ENCODE measurements around the gene RTP5. TPM values are rescaled to one million over a fixed set of nuclear protein-coding genes. Genes with fewer than 3 reads are reported as not detected.
A peak's percentile ranks its signal among the peaks of the same experiment; 100 is the strongest.
"Not testable (repeated sequence)": the region's sequence is repeated elsewhere in the genome, so short reads cannot be mapped to it uniquely, and the experiment has no call there.

Gene RTP5
- total RNA-seq, 2 donors from 2014 or later: not detected

DNA sequence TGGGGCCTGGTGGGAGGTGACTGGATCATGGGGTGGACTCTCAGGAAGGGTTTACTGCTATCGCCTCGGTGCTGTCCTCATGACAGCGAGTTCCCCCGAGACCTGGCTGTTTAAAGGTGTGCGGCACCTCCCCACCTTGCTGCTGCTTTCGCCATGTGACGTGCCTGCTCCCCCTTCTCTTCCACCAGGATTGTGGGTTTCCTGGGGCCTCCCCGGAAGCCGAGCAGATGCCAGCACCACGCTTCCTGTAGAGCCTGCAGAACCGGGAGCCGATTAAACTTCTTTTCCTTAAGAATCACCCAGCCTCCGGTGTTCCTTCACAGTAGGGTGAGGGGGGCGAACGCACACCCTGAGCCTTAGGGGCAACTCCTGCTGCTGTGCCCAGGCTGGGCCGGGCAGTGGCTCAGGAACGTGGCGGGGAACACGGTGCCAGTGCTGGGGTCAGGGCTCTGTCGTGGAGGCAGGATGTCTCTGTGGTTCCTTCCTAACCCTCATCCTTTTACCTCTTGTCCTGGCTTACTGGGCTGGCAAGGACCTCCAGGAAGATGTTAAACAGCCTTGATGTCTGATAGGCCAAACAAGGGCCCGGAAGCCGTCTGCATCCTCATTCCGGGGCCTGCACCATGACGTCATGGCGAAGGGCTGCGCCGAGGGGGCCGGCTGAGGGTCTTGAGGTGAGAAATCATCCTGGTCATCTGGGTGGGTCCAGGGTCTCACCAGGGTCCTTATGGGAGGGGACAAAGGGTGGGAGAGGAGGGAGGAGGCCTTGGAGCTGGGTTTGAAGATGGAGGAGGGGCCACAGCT, 47.9 kb upstream of the RTP5 start:
- Mint-ChIP-seq H3K4me3 (no peak overlapping the region), H3K27ac (no peak overlapping the region), H3K9me3 (peaks cover 24% of the 10 kb centered on the region), H3K36me3 (ENCODE audit: low read depth) (no peaks in the 10 kb centered on the region), H3K27me3 (ENCODE audit: insufficient read depth) (peaks cover 11% of the 10 kb centered on the region), H3K4me1 (peaks cover 3% of the 10 kb centered on the region)
- Histone ChIP-seq H3K4me3 (ENCODE audit: low read length) (no peak overlapping the region), H3K9ac (ENCODE audit: extremely low read depth, low read length, poor library complexity, severe bottlenecking) (no peak overlapping the region), H3K36me3 (ENCODE audit: control insufficient read depth, insufficient read depth, low read length) (no peaks in the 10 kb centered on the region), H3K27ac (ENCODE audit: low read depth, low read length) (no peak overlapping the region), H3K4me1 (ENCODE audit: control insufficient read depth, insufficient read depth, low read length) (no peaks in the 10 kb centered on the region), H3K9me3 (ENCODE audit: control insufficient read depth, low read length) (peaks cover 10% of the 10 kb centered on the region), H3K27me3 (ENCODE audit: control insufficient read depth, insufficient read depth, low read length, poor library complexity, severe bottlenecking) (peaks cover 10% of the 10 kb centered on the region)
- WGBS, 2 experiments (ENCODE audit: insufficient coverage in 1 of 2, insufficient read length in 1 of 2): 92 to 95% methylated on average over 13 to 28 of the region's 28 CpGs
- TF ChIP-seq, protein P1, sequence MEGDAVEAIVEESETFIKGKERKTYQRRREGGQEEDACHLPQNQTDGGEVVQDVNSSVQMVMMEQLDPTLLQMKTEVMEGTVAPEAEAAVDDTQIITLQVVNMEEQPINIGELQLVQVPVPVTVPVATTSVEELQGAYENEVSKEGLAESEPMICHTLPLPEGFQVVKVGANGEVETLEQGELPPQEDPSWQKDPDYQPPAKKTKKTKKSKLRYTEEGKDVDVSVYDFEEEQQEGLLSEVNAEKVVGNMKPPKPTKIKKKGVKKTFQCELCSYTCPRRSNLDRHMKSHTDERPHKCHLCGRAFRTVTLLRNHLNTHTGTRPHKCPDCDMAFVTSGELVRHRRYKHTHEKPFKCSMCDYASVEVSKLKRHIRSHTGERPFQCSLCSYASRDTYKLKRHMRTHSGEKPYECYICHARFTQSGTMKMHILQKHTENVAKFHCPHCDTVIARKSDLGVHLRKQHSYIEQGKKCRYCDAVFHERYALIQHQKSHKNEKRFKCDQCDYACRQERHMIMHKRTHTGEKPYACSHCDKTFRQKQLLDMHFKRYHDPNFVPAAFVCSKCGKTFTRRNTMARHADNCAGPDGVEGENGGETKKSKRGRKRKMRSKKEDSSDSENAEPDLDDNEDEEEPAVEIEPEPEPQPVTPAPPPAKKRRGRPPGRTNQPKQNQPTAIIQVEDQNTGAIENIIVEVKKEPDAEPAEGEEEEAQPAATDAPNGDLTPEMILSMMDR (conservative IDR thresholded peaks at IDR 0.05): no peak
- no peak for DNase-seq

DNA sequence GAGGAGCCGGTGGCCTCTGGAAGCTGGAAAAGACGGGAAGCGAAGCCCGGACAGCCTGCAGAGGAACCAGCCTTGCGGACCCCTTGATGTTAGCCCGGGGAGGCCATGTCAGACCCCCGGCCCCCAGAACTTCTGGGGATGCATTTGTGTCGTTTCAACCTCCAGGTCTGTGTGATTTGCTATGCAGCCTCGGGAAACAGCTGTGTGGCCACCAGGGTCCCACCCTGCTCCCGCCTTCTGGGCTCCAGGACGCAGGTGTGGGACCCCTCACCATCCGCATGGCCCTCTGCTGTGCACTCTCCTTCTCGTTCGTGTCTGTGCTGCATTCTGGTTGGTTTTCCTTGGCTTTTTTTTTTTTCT, 47.3 kb upstream of the RTP5 start:
- no peaks in the 10 kb centered on the region for H3K36me3 ChIP-seq (ENCODE audit: control insufficient read depth, insufficient read depth, low read length)
- Mint-ChIP-seq H3K4me3 (no peak overlapping the region), H3K27ac (no peak overlapping the region), H3K9me3 (peaks cover 30% of the 10 kb centered on the region), H3K27me3 (ENCODE audit: insufficient read depth) (peaks cover 13% of the 10 kb centered on the region), H3K4me1 (peaks cover 3% of the 10 kb centered on the region), H3K36me3 (ENCODE audit: low read depth) (no peaks in the 10 kb centered on the region)
- peaks cover 10% of the 10 kb centered on the region for H3K27me3 ChIP-seq (ENCODE audit: control insufficient read depth, insufficient read depth, low read length, poor library complexity, severe bottlenecking)
- 91% methylated on average over 14 of the region's 14 CpGs for WGBS, 2 experiments (ENCODE audit: insufficient coverage in 1 of 2, insufficient read length in 1 of 2)
- H3K9ac ChIP-seq (ENCODE audit: extremely low read depth, low read length, poor library complexity, severe bottlenecking): no peak overlapping the region
- TF ChIP-seq, protein P1 (conservative IDR thresholded peaks at IDR 0.05): no peak
- no peak for DNase-seq
- H3K9me3 ChIP-seq (ENCODE audit: control insufficient read depth, low read length): peaks cover 15% of the 10 kb centered on the region
- no peak overlapping the region for H3K27ac ChIP-seq (ENCODE audit: low read depth, low read length)
- H3K4me1 ChIP-seq (ENCODE audit: control insufficient read depth, insufficient read depth, low read length): no peaks in the 10 kb centered on the region
- no peak overlapping the region for H3K4me3 ChIP-seq (ENCODE audit: low read length)

DNA sequence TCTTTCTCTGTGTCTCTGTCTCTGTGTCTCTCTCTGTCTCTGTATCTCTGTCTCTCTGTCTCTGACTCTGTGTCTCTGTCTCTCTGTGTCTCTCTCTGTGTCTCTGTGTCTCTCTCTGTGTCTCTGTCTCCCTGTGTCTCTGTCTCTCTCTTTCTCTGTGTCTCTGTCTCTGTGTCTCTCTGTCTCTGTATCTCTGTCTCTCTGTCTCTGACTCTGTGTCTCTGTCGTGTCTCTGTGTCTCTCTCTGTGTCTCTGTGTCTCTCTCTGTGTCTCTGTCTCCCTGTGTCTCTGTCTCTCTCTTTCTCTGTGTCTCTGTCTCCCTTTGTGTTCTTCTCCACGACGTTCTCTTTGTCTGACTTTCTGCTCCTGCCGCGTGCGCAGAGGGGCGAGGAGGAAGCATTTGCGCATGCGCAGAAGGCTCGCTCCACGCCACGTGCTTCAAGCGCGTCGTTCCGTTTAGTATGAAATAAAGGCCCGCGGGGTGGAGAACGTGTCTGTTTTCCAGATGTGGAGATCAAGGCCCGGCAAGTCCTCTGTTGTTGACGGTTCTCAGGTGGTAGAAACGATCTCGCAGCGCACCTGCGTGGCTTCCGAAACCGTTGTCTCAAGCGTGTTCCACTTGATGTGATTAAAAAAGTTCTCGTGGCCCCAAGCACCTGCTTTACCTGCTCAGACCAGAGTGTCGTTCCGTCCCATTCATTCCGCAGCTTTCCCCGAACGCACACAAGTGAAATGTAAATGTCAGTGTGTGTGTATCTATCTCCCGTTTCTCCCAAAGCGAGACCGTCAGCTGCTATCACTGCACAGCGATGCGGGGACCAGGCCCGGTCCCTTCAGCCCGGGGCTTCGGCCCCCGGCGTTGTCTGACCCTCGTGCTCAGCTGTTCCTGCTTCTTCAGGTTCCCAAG, 45.7 kb upstream of the RTP5 start:
- peak; percentile 42 for DNase-seq
- H3K36me3 ChIP-seq (ENCODE audit: control insufficient read depth, insufficient read depth, low read length); H3K4me1 Mint-ChIP-seq; H3K36me3 Mint-ChIP-seq (ENCODE audit: low read depth); H3K27ac Mint-ChIP-seq; H3K27ac ChIP-seq (ENCODE audit: low read depth, low read length); H3K4me1 ChIP-seq (ENCODE audit: control insufficient read depth, insufficient read depth, low read length); H3K4me3 Mint-ChIP-seq; H3K4me3 ChIP-seq (ENCODE audit: low read length); H3K9ac ChIP-seq (ENCODE audit: extremely low read depth, low read length, poor library complexity, severe bottlenecking): not testable (repeated sequence)
- Mint-ChIP-seq H3K9me3 (peaks cover 40% of the 10 kb centered on the region), H3K27me3 (ENCODE audit: insufficient read depth) (peaks cover 13% of the 10 kb centered on the region)
- 90 to 93% methylated on average over 43 to 45 of the region's 45 CpGs for WGBS, 2 experiments (ENCODE audit: insufficient coverage in 1 of 2, insufficient read length in 1 of 2)
- peaks cover 23% of the 10 kb centered on the region for H3K9me3 ChIP-seq (ENCODE audit: control insufficient read depth, low read length)
- H3K27me3 ChIP-seq (ENCODE audit: control insufficient read depth, insufficient read depth, low read length, poor library complexity, severe bottlenecking): peaks cover 10% of the 10 kb centered on the region

All from endodermal cell (in vitro differentiated cells).